ENCODE measurements around the gene SYNJ2. TPM values are rescaled to one million over a fixed set of nuclear protein-coding genes. Genes with fewer than 3 reads are reported as not detected.

SYNJ2 gene
- total RNA-seq, 1 experiment from 2014 or later: 45.0 TPM

DNA sequence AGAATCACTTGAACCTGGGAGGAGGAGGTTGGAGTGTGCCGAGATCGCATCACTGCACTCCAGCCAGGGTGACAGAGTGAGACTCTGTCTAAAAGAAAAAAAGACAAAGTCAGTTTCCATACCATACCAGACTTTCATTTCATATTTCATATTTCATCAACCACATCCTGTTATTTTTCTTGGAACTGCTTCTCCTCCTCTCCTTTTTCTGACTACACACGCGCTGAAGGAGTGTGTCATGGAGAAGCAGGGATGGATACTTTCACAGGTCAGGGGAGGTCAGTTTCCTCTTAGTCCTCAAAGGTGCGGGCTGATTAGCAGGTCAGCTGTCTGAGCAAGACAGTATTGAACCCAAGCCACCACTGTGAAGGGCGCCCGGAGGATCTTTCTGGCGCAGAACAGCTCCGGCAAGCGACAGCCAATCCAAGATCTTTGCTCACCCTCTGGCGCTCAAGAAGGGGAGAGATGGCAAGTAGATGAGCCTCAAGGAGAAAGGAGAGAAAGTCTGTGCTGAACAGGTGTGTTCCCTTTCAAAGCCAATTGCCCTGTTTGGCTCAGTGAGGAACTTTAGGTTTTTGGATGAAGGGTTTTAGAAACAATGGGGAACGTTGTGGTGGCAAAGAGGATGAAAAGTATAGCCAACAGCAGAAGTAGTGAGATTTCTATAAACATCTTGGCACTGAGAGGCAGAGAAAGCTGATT, 18.9 kb upstream of the SYNJ2 start:
- Mint-ChIP-seq H3K27me3 (ENCODE audit: insufficient read depth, unreplicated experiment) (no peaks in the 10 kb centered on the region), H3K4me3 (ENCODE audit: unreplicated experiment) (no peak overlapping the region), H3K27ac (ENCODE audit: unreplicated experiment) (no peak overlapping the region), H3K36me3 (ENCODE audit: insufficient read depth, unreplicated experiment) (peaks cover 4% of the 10 kb centered on the region), H3K9me3 (ENCODE audit: unreplicated experiment) (peaks cover 27% of the 10 kb centered on the region), H3K4me1 (ENCODE audit: low read depth, unreplicated experiment) (no peaks in the 10 kb centered on the region)
- Histone ChIP-seq H3K36me3 (ENCODE audit: control insufficient read depth, insufficient read depth, low read length) (no peaks in the 10 kb centered on the region), H3K4me1 (no peaks in the 10 kb centered on the region), H3K9me3 (peaks cover 10% of the 10 kb centered on the region), H3K27me3 (replicated peaks; ENCODE audit: control insufficient read depth, insufficient read depth, low read length) (no peaks in the 10 kb centered on the region), H3K4me3 (ENCODE audit: low read depth, low read length) (no peak overlapping the region)
- DNase-seq: no peak
- no peak for TF ChIP-seq CTCF (IDR thresholded peaks at IDR 0.05; ENCODE audit: insufficient read depth in 1 of 2, low read depth in 1 of 2, low read length in 1 of 2, severe bottlenecking in 1 of 2, unreplicated experiment in 1 of 2)
- ChIA-PET CTCF (no interaction called here), POLR2A (interaction anchor here (1.8 kb wide), 1 partner anchor 8 kb away, joined by 8 read pairs; no protein-coding TSS in a partner anchor)
- BruUV-seq (replicated peaks): no TSS peak
- intact Hi-C loops (cut with micrococcal nuclease; ENCODE audit: unreplicated experiment): no loop called here

DNA sequence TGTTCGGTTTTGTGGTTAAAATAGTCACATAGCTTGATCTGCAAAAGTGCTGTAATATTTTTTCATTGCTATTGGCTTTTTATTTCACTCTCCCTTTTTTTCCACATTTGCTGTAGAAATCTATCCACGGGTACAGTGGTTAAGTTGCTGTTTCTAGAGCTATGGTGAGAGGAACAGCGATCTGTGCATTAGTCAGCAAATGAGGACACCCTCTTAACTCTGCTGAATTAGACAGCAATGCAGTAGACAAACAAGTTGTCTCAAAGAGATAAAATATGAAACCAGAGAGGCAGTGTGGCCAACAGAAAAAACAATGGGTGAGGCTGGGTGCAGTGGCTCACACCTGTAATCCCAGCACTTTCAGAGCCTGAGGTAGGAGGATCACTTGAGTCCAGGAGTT, 17.6 kb upstream of the SYNJ2 start:
- Histone ChIP-seq H3K27me3 (replicated peaks; ENCODE audit: control insufficient read depth, insufficient read depth, low read length) (no peaks in the 10 kb centered on the region), H3K36me3 (ENCODE audit: control insufficient read depth, insufficient read depth, low read length) (no peaks in the 10 kb centered on the region), H3K9me3 (peaks cover 6% of the 10 kb centered on the region; the same call in 1 of the 2 replicates), H3K4me1 (no peaks in the 10 kb centered on the region), H3K4me3 (ENCODE audit: low read depth, low read length) (no peak overlapping the region)
- H3K36me3 Mint-ChIP-seq (ENCODE audit: insufficient read depth, unreplicated experiment): no peaks in the 10 kb centered on the region
- no peak for DNase-seq
- ChIA-PET POLR2A (interaction anchor here (1.8 kb wide), 1 partner anchor 10 kb away, joined by 8 read pairs; no protein-coding TSS in a partner anchor), CTCF (interaction anchor here (1.1 kb wide), 1 partner anchor 17 kb away, joined by 3 read pairs; no protein-coding TSS in a partner anchor)
- no peaks in the 10 kb centered on the region for H3K4me1 Mint-ChIP-seq (ENCODE audit: low read depth, unreplicated experiment)
- H3K27ac Mint-ChIP-seq (ENCODE audit: unreplicated experiment): no peak overlapping the region
- H3K9me3 Mint-ChIP-seq (ENCODE audit: unreplicated experiment): peaks cover 14% of the 10 kb centered on the region
- no peak overlapping the region for H3K4me3 Mint-ChIP-seq (ENCODE audit: unreplicated experiment)
- TF ChIP-seq CTCF (IDR thresholded peaks at IDR 0.05; ENCODE audit: insufficient read depth in 1 of 2, low read depth in 1 of 2, low read length in 1 of 2, severe bottlenecking in 1 of 2, unreplicated experiment in 1 of 2): no peak
- BruUV-seq (replicated peaks): no TSS peak
- H3K27me3 Mint-ChIP-seq (ENCODE audit: insufficient read depth, unreplicated experiment): no peaks in the 10 kb centered on the region
- intact Hi-C loops (cut with micrococcal nuclease; ENCODE audit: unreplicated experiment): no loop called here

DNA sequence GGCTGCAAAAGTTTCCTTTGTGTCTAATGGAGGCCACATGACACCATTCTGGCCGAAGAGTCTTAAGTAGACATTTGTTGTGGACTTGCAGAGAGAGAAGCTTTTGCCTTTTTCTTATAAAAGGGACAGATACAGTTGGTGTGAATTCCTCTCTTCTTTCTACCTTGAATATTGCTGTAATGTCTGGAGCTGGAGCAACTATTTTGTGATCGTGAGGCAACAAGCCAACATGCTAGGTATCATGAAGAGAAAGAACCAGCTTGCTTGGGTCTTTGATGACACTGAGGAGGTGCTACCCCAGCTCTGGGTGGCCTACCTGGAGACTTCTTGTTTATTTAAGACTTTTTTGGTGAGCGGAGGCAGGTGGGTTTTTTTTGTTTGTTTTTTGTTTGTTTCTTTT, 16.3 kb upstream of the SYNJ2 start:
- no peaks in the 10 kb centered on the region for H3K27me3 ChIP-seq (replicated peaks; ENCODE audit: control insufficient read depth, insufficient read depth, low read length)

More for the DNA sequence above, 16.3 kb upstream of the SYNJ2 start:
- no peak overlapping the region for H3K27ac Mint-ChIP-seq (ENCODE audit: unreplicated experiment)
- no peaks in the 10 kb centered on the region for H3K27me3 Mint-ChIP-seq (ENCODE audit: insufficient read depth, unreplicated experiment)
- peaks cover 1% of the 10 kb centered on the region for H3K9me3 Mint-ChIP-seq (ENCODE audit: unreplicated experiment)
- ChIA-PET POLR2A (no interaction called here), CTCF (no interaction called here)
- intact Hi-C loops (cut with micrococcal nuclease; ENCODE audit: unreplicated experiment): no loop called here
- no TSS peak for BruUV-seq (replicated peaks)
- H3K4me1 Mint-ChIP-seq (ENCODE audit: low read depth, unreplicated experiment): no peaks in the 10 kb centered on the region
- no peaks in the 10 kb centered on the region for H3K36me3 Mint-ChIP-seq (ENCODE audit: insufficient read depth, unreplicated experiment)
- no peak for TF ChIP-seq CTCF (IDR thresholded peaks at IDR 0.05; ENCODE audit: insufficient read depth in 1 of 2, low read depth in 1 of 2, low read length in 1 of 2, severe bottlenecking in 1 of 2, unreplicated experiment in 1 of 2)
- Histone ChIP-seq H3K4me1 (no peaks in the 10 kb centered on the region), H3K9me3 (no peaks in the 10 kb centered on the region), H3K36me3 (ENCODE audit: control insufficient read depth, insufficient read depth, low read length) (no peaks in the 10 kb centered on the region), H3K4me3 (ENCODE audit: low read depth, low read length) (no peak overlapping the region)
- DNase-seq: no peak
- no peak overlapping the region for H3K4me3 Mint-ChIP-seq (ENCODE audit: unreplicated experiment)
